Measurements from ENCODE around the gene NFIB. TPM values are rescaled to one million over a fixed set of nuclear protein-coding genes. Genes with fewer than 3 reads are reported as not detected.
A peak's percentile ranks its signal among the peaks of the same experiment; 100 is the strongest.

Gene NFIB
- polyA plus RNA-seq, 12 donors, result 87.1 to 325 (median 103) TPM

- no peak for DNase-seq
Observed at GRCh38 chr9:14281136-14281795, 32.7 kb downstream of the NFIB start.

GRCh38 chr9:14279671-14280070, 34.3 kb downstream of the NFIB start:
- no peak for DNase-seq

- DNase-seq, result no peak
Observed at GRCh38 chr9:14278291-14278721, 35.6 kb downstream of the NFIB start.

- DNase-seq, result no peak
Observed at GRCh38 chr9:14277761-14278160, 36.2 kb downstream of the NFIB start.

GRCh38 chr9:14277244-14277643, 36.7 kb downstream of the NFIB start:
- no peak for DNase-seq

GRCh38 chr9:14275331-14275730, 38.6 kb downstream of the NFIB start:
- DNase-seq, result no peak

- DNase-seq, result no peak
Observed at GRCh38 chr9:14273696-14274121, 40.2 kb downstream of the NFIB start.

- no peak for DNase-seq
Observed at GRCh38 chr9:14272927-14273528, 40.9 kb downstream of the NFIB start.

GRCh38 chr9:14271093-14271673, 42.8 kb downstream of the NFIB start:
- DNase-seq, result peak; percentile 97

- peak; percentile 83 for DNase-seq
Observed at GRCh38 chr9:14270358-14271092, 43.4 kb downstream of the NFIB start.

GRCh38 chr9:14269916-14270315, 44.0 kb downstream of the NFIB start:
- no peak for DNase-seq

- no peak for DNase-seq
Observed at GRCh38 chr9:14263707-14264483, 50.0 kb downstream of the NFIB start.

- DNase-seq, result peak; percentile 60
Observed at GRCh38 chr9:14262827-14263226, 51.1 kb downstream of the NFIB start.

GRCh38 chr9:14261616-14262015, 52.3 kb downstream of the NFIB start:
- DNase-seq, result no peak

- no peak for DNase-seq
Observed at GRCh38 chr9:14260101-14260500, 53.8 kb downstream of the NFIB start.

GRCh38 chr9:14258660-14259239, 55.2 kb downstream of the NFIB start:
- no peak for DNase-seq

GRCh38 chr9:14258156-14258555, 55.8 kb downstream of the NFIB start:
- no peak for DNase-seq

- no peak for DNase-seq
Observed at GRCh38 chr9:14256588-14256987, 57.4 kb downstream of the NFIB start.

- DNase-seq, result no peak
Observed at GRCh38 chr9:14251154-14252071, 62.5 kb downstream of the NFIB start.

GRCh38 chr9:14250794-14251153, 63.2 kb downstream of the NFIB start:
- no peak for DNase-seq

All from muscle of arm (tissue), 12 donors.